Right renal cortex interstitium (tissue), 3 donors: ENCODE measurements around the gene SIGLEC6. TPM values are rescaled to one million over a fixed set of nuclear protein-coding genes. Genes with fewer than 3 reads are reported as not detected.

Experiments
- DNase-seq, 3 donors: peaks; one replicate each; pipeline ENCODE4 v3.0.0-alpha.2; 2013; ENCODE audit warnings: low read depth in 3 of 3, low spot score in 2 of 3
- polyA plus RNA-seq, 3 donors: library from polyadenylated mRNA; unstranded; fragments of 120-200 nt; gene quantifications; one replicate each; pipeline ENCODE4 v1.2.1, GENCODE V29; 2013; ENCODE audit not compliant: insufficient read length in 3 of 3

The SIGLEC6 gene
- polyA plus RNA-seq, 3 donors, result 0.07 to 0.42 (median 0.12) TPM

- DNase-seq, result no peak
Measured at GRCh38 chr19:51549533-51550324, 18.3 kb upstream of the SIGLEC6 start.

DNA sequence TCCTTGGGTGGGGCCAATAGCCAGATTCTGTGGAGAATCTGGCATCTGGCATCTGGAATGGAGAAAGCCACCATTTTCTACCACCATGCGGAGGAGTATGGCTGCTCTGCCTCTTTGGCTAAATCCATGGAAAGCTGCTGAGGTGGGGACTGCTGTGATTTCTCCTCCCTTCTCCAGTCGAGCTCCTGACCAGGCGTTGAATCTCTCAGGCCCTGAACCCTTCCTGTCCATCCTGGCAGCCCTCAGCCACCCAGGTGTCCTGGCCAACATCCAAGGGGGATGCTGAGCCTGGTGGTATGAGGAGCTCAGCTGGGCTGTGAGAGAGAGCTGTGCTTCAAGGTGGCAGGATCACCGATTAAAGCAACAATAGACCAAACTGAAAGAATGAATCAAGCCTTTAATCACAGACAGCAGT is 17.4 kb upstream of the SIGLEC6 start:
- DNase-seq, result no peak

DNA sequence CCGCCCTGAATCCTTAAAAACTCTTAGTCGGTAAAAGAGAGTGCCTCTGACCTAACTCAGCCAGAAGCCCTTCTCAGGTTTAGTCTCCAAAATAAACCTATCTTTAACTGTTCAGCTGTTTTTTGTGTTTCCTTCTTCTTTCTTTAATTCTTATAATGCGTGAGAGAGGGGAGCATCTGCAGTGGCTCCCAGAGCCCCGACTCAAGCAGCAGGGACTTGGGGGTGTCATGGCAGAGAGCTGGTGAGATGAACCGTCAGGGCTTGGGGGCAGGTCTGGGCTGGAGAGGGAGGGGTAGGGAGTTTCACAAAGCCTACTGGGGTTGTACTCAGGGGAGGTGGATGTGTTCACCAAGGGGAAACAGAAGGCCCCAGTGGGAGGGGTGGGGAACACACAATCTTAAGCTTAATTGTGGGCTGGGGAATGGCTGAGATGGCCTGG is 16.8 kb upstream of the SIGLEC6 start:
- no peak for DNase-seq

DNA sequence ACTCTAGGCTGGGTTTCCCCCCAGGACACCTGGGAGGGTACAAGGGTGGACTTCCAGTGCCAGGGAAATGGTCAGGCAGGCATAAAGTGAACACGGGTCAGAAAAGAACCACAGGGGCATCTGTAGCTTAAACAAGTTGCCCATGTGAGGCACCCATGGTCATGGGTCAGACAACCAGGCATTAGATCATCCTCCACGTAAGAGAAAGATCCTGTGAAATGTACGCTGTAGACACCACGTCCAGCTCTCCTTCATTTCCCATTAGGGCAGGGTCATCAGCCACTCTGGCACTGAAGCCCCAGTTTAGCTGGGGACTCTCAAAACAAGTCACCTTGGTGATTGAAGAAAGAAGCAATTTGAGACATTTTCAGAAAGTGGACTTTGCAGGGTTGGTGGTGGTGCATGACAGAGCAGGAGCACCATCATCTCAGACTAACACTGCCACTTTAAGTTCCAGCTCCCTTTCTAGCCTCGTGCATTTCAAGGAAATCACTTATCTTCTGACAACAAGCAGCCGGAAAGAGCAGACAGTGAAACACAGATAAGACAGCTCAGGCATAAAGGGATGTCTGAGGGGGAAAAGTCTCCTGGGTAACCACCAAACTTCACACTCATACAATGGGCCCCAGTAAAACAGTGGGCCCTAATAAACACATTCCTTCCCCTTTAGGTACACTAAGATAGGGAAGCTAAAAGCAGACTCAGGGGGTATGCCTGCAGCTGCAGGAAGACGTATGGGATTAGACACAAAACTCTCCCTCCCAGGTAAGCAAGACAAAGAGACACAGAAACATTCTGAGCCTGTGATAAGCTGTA is 16.1 kb upstream of the SIGLEC6 start:
- no peak for DNase-seq

DNA sequence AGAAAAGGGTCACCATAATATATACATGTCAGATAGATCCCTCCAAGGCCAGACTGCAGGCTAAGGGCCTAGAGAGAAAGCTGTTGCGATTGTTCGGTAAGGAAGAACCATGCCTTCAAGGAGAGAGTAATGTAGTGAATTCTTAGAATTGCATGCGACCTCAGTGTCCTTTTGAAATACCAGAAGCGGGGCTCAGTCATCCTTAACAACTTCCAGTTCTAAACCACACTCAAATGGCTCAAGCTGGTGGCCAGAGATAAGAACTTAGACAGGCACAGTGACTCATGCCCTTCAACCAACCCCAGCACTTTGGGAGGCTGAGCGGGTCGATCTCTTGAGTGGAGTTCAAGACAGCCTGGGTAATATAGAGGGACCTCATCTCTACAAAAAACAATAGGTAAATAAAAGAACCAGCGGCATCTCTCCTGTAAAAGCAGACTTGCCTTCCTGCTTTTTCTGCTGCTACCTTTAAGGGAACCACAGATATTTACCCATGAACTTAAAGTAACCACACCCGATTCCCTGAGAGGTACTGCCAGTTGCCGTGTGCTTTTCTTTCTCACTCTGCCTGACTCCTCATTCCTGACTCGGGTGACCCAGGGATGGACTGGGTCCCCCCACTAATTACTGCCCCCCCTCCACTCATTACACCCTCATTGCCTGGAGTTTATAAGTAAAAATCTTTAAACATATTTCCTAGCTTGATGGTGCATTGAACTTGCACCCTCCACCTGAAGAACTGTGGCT is 15.4 kb upstream of the SIGLEC6 start:
- DNase-seq, result no peak

DNA sequence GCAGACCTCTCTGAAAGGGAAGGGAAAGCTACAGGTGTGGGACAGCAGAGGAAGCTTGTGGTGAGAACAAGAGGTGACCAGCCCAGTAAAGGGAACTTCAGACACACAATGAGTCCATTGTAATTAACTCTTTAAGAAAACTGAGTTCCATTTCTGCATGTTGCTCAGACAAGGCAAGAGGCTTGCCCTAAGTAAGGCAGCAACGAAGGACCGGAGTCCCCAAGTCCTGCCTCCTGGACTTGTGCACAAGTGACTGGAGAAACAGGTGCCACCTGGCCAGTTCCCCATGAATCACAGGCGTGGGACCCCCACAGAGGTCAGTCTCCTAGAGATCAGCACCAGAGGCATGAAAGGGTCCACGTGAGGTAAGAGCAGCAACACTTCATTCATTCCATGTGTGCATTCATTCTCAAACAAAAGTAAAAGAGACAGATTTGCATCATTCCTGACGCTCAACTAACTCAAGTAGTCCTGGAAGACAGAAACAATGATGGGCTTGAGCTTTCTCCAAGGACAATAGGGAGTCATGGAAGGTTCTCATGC is 14.7 kb upstream of the SIGLEC6 start:
- DNase-seq, result no peak

GRCh38 chr19:51544038-51544437 is 12.6 kb upstream of the SIGLEC6 start:
- no peak for DNase-seq

DNA sequence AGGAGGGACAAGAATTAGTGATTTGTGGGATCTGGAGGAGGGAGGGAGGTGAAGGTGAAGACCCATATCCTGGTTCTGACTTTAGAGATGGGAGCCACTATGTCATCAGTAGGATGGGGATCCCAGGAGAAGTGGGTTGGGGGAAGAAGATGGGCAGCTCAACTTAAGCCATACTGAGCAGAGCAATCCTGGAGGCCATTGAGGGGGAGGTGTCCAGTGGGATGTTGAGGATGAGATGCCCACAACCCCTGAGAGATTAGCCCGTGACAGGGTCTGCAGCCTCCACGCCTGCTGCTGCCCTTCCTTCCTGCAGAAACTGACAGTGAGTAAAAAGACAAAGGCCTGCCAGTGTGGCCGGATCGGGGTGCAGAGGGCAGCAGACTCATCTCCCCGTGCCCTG is 11.2 kb upstream of the SIGLEC6 start:
- no peak for DNase-seq

- no peak for DNase-seq
Measured at GRCh38 chr19:51541458-51542357, 10.2 kb upstream of the SIGLEC6 start.

DNA sequence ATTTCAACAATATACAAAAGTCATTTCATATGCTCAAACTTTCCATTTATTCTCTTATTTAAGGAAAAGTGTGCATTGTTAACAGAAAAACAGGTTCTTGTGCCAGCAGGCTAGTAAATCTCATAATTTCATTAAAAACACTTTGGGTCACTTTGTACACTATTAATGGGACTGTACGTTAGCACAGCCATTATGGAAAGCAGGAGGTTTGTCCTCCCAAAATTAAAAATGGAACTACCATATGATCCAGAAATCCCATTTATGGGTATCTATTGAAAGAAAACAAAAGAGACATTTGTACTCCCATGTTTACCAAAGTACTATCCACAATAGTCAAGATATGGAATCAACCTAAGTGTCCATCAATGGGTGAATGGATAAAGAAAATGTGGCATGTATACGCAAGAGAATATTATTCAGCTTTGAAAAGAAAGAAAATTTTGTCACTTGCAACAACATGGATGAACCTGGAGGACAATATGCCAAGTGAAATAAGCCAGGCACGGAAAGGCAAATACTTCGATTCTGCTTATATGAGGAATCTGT is 8.4 kb upstream of the SIGLEC6 start:
- DNase-seq, result no peak

- no peak for DNase-seq
Measured at GRCh38 chr19:51535535-51535934, 4.1 kb upstream of the SIGLEC6 start.

- DNase-seq, result no peak
Measured at GRCh38 chr19:51530616-51531015, 854 bp downstream of the SIGLEC6 start.

GRCh38 chr19:51529301-51529700 is 2.2 kb downstream of the SIGLEC6 start:
- no peak for DNase-seq

- DNase-seq, result no peak
Measured at GRCh38 chr19:51525651-51526050, 5.8 kb downstream of the SIGLEC6 start.

DNA sequence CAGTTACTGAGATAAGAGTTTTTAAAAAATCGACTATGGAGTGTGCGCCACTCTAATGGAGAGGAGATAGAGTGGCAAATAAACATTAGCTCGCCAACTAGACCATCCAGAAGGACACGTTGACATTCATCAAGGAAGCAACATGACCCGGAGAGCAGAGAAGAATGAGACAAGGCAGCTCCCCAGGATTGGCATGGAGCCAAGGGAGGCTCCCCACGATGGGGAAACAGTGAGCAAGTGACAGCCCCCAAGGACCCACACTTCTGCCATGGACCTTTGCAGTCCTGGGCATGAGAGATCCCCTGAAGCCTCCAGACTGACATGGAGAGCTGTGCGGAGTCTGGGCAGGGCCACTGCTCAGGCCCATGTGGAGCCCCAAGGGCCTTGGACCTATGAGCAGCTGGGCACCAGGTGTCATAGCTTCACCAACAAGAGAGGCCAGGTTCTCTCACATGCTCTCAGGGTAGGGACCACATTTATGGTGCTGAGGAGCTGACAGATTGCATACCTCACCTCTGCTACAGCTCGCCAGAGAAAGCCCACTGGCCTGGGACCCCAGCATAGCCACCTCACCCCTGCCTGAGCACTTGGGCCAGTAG is 6.7 kb downstream of the SIGLEC6 start:
- DNase-seq, result no peak

- DNase-seq, result no peak
Measured at GRCh38 chr19:51521781-51522180, 9.7 kb downstream of the SIGLEC6 start.

GRCh38 chr19:51521357-51521756 is 10.1 kb downstream of the SIGLEC6 start:
- no peak for DNase-seq

- no peak for DNase-seq
Measured at GRCh38 chr19:51520728-51521127, 10.7 kb downstream of the SIGLEC6 start.

DNA sequence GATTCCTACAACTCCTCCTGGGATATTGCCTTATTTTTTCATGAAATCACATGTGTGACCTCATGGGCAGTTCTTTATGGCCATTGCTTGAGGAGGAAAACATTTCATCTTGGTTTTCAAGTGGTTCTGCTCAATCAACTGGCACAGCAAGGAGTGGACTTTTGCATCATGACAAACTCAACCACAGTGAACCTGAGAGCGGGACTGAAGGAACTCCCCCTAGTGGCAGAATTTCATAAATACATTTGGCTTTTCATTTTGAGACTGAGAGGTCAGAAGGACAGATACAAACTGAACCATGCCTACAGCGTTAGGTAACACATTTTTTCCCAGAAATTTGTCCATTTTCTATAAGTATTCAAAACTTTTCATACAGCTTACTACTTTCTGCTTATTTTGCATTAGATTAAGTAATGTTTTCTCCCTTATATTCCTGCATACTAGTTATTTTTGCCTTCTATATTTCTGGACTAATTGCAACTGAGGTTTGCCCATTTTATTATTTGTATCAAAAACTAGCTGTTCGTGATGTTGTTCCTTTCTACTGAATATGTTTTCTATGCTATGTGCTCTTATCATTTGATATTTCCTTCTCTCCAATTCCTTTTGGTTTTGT is 16.5 kb downstream of the SIGLEC6 start:
- DNase-seq, result peak; percentile 12 to 27 (median 20)
